ENCODE data around the gene ITM2C. TPM values are rescaled to one million over a fixed set of nuclear protein-coding genes. Genes with fewer than 3 reads are reported as not detected.

ITM2C gene
- total RNA-seq, 2 experiments from 2014 or later, result 43.2 to 43.4 TPM

DNA sequence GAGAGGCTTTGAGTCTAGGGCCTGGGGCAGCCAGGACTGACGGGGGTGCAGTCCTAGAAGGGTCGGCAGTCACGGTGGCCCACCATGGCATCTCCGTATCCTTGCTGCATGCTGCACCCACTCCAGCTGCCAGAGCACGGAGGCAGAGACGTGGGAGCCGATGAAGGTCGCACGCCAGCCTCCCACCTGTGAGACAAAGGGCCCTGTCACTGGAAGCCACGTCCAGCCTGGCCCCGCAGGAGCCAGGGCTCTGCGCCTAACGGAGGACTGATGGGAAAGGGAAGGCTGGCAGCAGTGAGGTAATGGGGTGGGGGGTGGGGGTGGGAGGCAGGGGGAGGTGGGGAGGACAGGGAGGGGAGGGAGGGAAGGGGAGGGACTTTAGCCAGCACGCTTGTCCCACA lies 21.9 kb downstream of the ITM2C start:
- no peaks in the 10 kb centered on the region for H3K27me3 Mint-ChIP-seq
- H3K4me1 Mint-ChIP-seq (ENCODE audit: low read depth), result peaks cover 25% of the 10 kb centered on the region
- intact Hi-C loops (cut with micrococcal nuclease), result no loop called here
- TF ChIP-seq, protein P1, sequence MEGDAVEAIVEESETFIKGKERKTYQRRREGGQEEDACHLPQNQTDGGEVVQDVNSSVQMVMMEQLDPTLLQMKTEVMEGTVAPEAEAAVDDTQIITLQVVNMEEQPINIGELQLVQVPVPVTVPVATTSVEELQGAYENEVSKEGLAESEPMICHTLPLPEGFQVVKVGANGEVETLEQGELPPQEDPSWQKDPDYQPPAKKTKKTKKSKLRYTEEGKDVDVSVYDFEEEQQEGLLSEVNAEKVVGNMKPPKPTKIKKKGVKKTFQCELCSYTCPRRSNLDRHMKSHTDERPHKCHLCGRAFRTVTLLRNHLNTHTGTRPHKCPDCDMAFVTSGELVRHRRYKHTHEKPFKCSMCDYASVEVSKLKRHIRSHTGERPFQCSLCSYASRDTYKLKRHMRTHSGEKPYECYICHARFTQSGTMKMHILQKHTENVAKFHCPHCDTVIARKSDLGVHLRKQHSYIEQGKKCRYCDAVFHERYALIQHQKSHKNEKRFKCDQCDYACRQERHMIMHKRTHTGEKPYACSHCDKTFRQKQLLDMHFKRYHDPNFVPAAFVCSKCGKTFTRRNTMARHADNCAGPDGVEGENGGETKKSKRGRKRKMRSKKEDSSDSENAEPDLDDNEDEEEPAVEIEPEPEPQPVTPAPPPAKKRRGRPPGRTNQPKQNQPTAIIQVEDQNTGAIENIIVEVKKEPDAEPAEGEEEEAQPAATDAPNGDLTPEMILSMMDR (IDR thresholded peaks at IDR 0.05), result no peak
- ATAC-seq, result no peak
- no peak overlapping the region for H3K4me3 Mint-ChIP-seq
- no peak overlapping the region for H3K27ac Mint-ChIP-seq
- H3K36me3 Mint-ChIP-seq (ENCODE audit: low read depth), result no peaks in the 10 kb centered on the region
- ChIA-PET CTCF (interaction anchor here (1.2 to 1.4 kb wide), 2 partner anchors 8 to 11 kb away, joined by 3 to 4 read pairs; no protein-coding TSS in a partner anchor), POLR2A (no interaction called here)
- no peak for DNase-seq
- H3K9me3 Mint-ChIP-seq, result no peaks in the 10 kb centered on the region

DNA sequence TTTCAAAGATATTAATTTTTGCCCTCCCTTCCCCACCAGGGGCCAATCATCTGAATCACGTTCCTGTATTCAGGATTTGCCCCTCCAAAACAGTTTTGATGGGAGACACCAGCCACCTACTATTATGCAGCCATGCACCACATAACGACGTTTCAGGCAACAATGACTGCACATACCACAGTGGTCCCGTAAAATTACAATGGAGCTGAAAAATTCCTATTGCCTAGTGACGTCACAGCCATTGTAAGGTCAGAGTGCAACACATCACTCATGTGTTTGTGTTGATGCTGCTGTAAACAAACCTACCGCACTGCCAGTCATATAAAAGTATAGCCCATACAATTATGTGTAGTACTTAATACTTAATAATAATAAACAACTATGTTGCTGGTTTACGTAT lies 22.6 kb downstream of the ITM2C start:
- ATAC-seq (no peak), DNase-seq (no peak)
- Mint-ChIP-seq H3K27ac (no peak overlapping the region), H3K4me3 (no peak overlapping the region), H3K4me1 (ENCODE audit: low read depth) (peaks cover 25% of the 10 kb centered on the region), H3K9me3 (peaks cover 2% of the 10 kb centered on the region), H3K36me3 (ENCODE audit: low read depth) (no peaks in the 10 kb centered on the region), H3K27me3 (no peaks in the 10 kb centered on the region)
- intact Hi-C loops (cut with micrococcal nuclease), result no loop called here
- TF ChIP-seq, protein P1 (IDR thresholded peaks at IDR 0.05), result no peak
- POLR2A ChIA-PET, result no interaction called here
- CTCF ChIA-PET, result interaction anchor here (1.5 kb wide), 1 partner anchor 39 kb away, joined by 4 read pairs; no protein-coding TSS in a partner anchor

DNA sequence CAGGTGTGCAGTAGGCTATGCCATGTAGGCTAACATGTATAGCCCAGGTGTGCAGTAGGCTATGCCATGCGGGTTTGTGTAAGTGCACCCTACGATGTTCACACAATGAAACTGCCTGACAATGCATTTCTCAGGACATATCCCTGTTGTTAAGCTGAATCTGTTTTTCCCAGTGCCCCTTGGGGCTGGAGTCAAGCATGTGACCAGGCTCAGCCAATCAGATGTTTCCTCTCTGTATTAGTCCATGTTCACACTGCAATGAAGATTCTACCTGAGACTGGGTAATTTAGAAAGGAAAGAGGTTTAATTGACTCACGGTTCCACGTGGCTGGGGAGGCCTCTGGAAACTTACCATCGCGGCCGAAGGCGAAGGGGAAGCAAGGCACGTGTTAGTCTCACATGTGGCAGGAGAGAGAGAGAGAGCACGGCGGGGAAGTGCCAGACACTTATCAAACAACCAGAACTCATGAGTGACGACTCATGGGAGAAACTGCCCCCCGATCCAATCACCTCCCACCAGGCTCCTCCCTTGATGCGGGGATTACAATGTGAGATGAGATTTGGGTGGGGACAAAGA lies 24.2 kb downstream of the ITM2C start:
- H3K27ac Mint-ChIP-seq, result no peak overlapping the region

DNA sequence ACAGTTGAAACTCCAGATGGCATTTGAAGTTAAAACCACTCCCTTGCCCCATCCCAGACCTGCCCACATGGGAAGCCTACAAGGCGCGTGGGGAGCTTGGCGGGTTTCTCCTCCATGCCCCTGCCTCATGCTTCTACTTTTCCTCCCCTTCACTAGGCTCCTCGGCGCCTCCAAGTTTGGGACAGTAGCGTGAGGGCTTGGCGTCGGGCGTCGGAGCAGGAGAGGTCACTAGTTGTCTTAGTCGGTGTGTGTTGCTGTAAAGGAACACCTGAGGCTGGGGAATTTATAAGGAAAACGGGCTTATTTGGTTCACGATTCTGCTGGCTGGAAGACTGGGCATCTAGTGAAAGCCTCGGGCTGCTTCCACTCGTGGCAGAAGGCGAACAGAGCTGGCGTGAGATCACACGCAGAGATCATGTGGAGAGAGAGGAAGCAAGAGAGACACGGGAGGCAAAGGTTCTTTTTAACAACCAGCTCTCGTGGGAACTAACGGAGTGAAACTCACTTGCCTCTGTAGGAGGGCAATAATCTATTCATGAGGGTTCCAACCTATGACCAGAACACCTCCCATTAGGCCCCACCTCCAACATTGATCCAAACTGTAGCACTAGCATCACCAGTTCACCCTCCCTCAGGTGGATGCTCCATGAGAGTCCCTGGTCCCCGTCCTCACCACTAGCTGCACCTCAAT lies 25.3 kb downstream of the ITM2C start:
- TF ChIP-seq, protein P1 (IDR thresholded peaks at IDR 0.05), result no peak
- Mint-ChIP-seq H3K36me3 (ENCODE audit: low read depth) (no peaks in the 10 kb centered on the region), H3K4me1 (ENCODE audit: low read depth) (peaks cover 25% of the 10 kb centered on the region), H3K9me3 (peaks cover 2% of the 10 kb centered on the region), H3K27me3 (no peaks in the 10 kb centered on the region), H3K4me3 (no peak overlapping the region), H3K27ac (no peak overlapping the region)
- CTCF ChIA-PET, result interaction anchor here (1.3 to 4.5 kb wide), 4 partner anchors 42 to 97 kb away, joined by 3 to 18 read pairs (median 7); no protein-coding TSS in a partner anchor
- ATAC-seq, result no peak
- intact Hi-C loops (cut with micrococcal nuclease), result no loop called here
- POLR2A ChIA-PET, result interaction anchor here (1.3 kb wide), 1 partner anchor 16 kb away, joined by 3 read pairs; no protein-coding TSS in a partner anchor
- DNase-seq, result no peak

More for the DNA sequence above, 24.2 kb downstream of the ITM2C start:
- ATAC-seq (no peak), DNase-seq (no peak)
- Mint-ChIP-seq H3K27me3 (no peaks in the 10 kb centered on the region), H3K4me3 (no peak overlapping the region), H3K9me3 (peaks cover 2% of the 10 kb centered on the region), H3K36me3 (ENCODE audit: low read depth) (no peaks in the 10 kb centered on the region), H3K4me1 (ENCODE audit: low read depth) (peaks cover 19% of the 10 kb centered on the region)
- intact Hi-C loops (cut with micrococcal nuclease), result no loop called here
- ChIA-PET POLR2A (no interaction called here), CTCF (interaction anchor here (0.9 to 1.5 kb wide), 3 partner anchors 41 to 98 kb away, joined by 3 to 4 read pairs (median 3); no protein-coding TSS in a partner anchor)
- TF ChIP-seq, protein P1 (IDR thresholded peaks at IDR 0.05), result no peak

DNA sequence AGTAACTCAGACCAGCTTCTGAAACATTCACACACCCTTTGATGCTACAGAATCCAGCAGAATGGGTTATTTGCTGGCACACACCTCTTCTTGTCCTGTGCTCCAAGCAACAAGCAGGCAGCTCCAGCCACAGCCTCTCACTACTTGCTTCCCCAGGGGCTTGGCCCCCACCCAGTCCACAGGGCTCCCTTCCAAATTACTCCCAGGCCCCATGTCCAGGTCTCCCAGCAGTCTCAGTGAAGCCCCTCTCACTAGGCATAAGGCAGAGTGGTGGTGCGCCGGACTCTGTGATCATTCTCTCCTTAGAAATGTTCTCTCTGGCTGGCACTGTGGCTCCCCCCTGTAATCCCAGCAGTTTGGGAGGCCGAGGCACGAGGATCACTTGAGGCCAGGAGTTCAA lies 25.9 kb downstream of the ITM2C start:
- Mint-ChIP-seq H3K27me3 (no peaks in the 10 kb centered on the region), H3K4me3 (no peak overlapping the region), H3K4me1 (ENCODE audit: low read depth) (peaks cover 24% of the 10 kb centered on the region), H3K36me3 (ENCODE audit: low read depth) (no peaks in the 10 kb centered on the region), H3K27ac (no peak overlapping the region), H3K9me3 (peaks cover 2% of the 10 kb centered on the region)
- no peak for DNase-seq
- TF ChIP-seq, protein P1 (IDR thresholded peaks at IDR 0.05), result no peak
- ChIA-PET CTCF (interaction anchor here (1.0 to 4.5 kb wide), 5 partner anchors 12 to 96 kb away, joined by 3 to 18 read pairs (median 4); no protein-coding TSS in a partner anchor), POLR2A (interaction anchor here (0.7 to 1.3 kb wide), 2 partner anchors 15 to 49 kb away, joined by 3 read pairs; no protein-coding TSS in a partner anchor)
- intact Hi-C loops (cut with micrococcal nuclease), result no loop called here
- ATAC-seq, result no peak
